Stimulated activated CD4-positive, alpha-beta T cell treated with anti-CD3 and anti-CD28 coated beads, Interleukin-15, amount 100 ng/mL, for 24 hours (primary cell): ENCODE data around the gene GNRH2.
"Not testable (repeated sequence)": the region's sequence is repeated elsewhere in the genome, so short reads cannot be mapped to it uniquely, and the experiment has no call there.

ENCODE experiments used
- DNase-seq: peaks from one replicate; pipeline ENCODE4 v3.0.0-alpha.2; 2020

Gene GNRH2

DNA sequence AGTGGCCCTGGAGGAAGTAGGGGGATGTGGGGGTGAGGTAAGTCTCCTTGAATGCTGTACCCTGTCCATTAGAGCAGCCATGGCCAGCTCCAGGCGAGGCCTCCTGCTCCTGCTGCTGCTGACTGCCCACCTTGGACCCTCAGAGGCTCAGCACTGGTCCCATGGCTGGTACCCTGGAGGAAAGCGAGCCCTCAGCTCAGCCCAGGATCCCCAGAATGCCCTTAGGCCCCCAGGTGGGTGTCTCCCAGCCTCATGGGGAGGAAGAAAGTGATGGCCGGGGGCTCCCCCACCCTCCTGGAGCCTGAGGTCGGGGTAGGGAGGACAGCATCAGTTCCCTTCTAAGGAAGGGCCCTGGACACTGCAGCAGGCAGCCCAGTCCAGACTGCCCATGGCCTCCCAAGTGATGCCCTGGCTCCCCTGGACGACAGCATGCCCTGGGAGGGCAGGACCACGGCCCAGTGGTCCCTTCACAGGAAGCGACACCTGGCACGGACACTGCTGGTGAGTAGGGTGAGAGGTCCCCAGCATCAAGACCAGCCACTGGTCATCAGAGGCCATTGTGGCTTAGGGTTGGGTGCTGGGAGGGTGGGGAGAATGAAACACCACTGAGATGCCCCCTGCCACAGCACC, 1.0 kb downstream of the GNRH2 start:
- no peak for DNase-seq

DNA sequence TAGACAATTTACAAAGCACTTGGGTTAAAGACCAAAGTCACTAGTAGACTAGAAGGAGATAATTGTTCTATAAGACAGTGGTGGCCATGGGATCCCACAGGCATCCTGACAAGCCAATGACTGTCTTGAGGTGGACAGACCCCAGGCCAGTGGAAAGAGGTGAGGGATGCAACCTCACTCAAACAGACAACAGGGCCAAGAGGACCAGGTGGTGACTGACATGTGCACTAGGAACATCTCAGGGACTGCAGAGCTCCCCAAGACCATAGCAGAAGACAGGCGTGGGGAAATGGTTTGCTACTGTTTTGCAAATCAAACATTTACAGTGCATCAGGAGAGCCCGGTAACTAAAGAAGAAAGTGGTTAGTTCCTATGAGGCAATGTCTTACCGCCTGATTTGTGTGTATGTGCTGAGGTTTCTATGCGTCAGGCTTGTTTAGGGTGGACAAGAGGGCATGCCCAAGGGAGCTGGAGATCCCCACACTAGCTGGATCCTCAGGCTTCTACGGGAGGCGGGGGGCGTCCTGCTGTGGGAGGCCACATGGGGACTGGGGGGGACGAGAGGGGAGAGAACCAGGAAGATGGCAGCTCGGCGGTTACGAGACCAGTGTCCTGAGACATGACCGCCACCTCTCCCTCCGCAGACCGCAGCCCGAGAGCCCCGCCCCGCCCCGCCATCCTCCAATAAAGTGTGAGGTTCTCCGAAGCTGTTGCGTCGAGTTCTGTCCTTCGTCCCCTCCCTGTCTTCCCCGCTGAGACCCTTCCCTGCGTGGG, 1.8 kb downstream of the GNRH2 start:
- peak; percentile 78 for DNase-seq

DNA sequence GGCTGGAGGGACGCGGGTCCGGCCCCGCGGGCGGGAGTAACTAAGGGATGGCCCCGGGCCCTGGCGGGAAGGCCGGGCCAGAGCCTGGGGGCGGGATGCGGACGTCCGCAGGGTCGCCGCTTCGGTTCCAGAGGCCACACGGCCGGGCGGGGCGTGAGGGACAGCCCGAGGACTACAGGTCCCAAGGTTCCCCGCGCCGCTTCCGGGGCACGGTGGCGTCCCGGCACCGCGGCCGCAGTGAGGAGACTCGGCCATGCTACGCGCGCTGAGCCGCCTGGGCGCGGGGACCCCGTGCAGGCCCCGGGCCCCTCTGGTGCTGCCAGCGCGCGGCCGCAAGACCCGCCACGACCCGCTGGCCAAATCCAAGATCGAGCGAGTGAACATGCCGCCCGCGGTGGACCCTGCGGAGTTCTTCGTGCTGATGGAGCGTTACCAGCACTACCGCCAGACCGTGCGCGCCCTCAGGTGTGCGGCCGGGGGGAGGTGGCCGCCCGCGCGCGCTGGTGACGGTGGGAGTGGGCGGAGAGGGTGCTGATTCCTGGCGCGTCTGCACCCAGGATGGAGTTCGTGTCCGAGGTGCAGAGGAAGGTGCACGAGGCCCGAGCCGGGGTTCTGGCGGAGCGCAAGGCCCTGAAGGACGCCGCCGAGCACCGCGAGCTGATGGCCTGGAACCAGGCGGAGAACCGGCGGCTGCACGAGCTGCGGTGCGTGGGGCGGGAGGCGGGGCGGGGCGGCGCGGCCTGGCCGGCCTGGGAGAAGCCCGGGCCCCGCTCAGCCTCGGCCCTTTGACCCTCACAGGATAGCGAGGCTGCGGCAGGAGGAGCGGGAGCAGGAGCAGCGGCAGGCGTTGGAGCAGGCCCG, 2.6 kb downstream of the GNRH2 start, which contains the start of gene MRPS26:
MRPS26 (plus strand) TSS at position 237 of the 861 bp plus-strand sequence; CDS start at position 254, 17 bp downstream.
- DNase-seq: peak; percentile 90

DNA sequence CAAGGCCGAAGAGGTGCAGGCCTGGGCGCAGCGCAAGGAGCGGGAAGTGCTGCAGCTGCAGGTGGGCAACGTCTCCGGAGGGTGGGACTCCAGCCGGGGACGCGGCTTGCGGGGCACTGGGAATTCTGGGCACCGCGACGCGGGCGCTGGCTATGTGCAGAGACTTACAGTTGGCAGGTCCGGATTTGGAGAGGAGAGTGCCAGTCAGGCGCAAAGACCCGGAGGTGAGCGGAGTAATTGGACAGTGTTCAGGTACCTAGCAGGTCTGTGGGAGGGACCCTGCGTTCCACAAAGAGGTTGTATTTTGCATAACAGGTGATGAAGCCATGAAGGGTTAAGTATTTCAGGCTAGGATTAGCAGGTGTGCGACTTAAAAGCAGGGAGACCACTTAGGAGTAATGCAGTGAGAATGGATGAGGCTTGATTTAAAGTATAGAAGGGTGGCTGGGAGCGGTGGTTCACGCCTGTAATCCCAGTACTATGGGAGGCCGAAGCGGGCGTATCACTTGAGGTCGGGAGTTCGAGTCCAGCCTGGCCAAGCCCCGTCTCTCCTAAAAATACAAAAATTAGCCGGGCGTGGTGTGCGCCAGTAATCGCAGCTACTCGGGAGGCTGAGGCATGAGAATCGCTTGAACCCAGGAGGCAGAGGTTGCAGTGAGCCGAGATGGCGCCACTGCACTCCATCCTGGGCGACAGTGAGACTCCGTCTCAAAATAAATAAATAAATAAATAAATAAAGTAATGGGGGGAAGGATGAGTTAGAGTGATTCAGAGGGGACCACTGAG, 3.4 kb downstream of the GNRH2 start:
- DNase-seq: no peak

DNA sequence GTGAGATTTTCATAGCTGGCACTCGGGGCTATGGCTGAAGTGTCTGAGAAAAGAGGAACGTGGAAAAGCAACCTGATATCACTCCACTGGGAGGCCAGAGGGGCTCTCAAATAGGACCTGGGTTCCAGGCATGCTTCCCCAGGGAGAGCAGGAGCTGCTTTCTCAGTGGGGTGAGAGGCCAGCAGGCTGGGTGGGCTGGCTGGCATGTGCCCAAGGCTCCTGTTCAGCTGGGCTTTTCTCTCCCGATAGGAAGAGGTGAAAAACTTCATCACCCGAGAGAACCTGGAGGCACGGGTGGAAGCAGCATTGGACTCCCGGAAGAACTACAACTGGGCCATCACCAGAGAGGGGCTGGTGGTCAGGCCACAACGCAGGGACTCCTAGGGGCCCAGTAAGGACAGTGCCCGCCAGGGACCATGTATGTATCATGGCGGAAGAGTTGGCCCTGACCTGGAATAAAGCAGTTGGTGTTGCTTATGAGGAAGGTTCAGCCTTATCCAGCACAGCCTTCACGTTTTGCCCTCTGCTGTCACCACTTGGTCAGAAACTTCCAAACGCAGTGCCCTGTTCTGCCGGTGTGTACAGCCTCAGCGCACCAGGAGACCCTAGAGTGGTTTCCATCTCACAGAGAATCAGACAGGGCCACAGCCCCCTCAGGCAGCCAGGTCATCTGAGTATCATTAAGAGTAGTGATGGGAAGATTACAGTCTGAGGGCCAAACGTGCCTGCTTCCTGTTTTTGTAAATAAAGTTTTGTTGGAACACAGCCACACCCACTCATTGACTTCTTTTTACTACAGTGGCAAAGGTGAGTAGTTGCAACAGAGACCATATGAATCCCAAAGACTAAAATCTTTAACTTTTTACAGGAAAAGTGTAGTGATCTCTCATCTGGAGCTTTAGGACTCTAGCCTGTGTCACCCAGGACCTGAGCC, 4.3 kb downstream of the GNRH2 start:
- no peak for DNase-seq

DNA sequence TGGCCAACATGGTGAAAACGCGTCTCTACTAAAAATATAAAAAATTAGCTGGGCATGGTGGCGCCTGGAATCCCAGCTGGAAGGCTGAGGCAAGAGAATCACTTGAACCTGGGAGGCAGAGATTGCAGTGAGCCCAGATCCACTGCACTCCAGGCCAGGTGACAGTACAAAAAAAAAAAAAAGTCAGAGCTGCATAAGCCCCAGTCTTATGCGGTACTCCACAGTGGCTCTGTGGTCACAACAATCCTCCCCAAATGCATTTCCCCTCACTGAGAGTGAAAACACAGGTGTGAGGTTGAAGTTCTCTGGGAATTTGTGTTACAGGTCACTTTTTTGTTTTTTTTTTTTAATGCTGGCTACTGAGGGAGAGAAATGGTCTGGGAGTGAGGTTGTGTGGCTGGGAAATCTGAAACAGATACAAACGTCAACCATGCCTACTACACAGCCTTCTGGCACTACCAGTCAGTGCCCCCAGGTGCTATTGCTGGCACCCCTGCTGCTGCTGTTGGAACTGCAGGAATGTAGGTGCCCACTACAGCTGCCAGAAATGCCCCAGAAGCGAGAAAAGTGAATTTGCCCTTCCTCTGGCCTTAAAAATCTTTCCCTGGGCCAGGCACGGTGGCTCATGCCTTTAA, 8.1 kb downstream of the GNRH2 start:
- DNase-seq: no peak

DNA sequence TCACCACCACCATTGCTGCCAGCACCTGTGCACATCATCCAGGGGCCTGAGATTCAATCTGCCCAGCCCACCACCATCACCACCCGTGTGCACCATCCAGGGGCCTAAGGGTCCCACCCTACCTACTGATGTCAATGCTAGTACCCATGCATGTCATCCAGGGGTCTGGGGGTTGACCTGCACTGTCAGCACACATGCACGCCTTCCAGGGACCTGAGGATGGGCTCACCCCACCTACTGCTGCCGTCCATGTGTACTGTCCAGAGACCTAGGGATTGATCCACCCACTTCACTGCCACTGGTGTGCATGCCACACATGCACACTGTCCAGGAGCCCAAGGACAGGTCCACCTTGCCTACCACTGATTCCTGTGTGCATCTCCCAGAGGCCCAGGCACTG, 16.1 kb downstream of the GNRH2 start:
- DNase-seq: no peak

DNA sequence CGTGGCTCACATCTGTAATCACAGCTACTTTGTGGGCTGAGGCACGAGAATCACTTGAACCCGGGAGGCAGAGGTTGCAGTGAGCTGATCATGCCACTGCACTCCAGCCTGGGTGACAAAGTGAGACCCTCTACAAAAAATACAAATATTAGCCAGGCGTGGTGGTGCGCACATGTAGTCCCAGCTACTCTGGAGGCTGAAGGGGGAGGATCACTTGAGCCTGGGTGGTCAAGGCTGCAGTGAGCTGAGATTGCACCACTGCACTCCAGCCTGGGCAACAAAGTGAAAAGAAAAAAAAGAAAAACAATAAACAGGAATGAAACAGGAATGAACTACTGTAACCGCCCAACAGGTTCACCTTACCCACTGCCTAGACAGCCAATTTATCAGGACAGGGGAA, 20.7 kb downstream of the GNRH2 start:
- not testable (repeated sequence) for DNase-seq

DNA sequence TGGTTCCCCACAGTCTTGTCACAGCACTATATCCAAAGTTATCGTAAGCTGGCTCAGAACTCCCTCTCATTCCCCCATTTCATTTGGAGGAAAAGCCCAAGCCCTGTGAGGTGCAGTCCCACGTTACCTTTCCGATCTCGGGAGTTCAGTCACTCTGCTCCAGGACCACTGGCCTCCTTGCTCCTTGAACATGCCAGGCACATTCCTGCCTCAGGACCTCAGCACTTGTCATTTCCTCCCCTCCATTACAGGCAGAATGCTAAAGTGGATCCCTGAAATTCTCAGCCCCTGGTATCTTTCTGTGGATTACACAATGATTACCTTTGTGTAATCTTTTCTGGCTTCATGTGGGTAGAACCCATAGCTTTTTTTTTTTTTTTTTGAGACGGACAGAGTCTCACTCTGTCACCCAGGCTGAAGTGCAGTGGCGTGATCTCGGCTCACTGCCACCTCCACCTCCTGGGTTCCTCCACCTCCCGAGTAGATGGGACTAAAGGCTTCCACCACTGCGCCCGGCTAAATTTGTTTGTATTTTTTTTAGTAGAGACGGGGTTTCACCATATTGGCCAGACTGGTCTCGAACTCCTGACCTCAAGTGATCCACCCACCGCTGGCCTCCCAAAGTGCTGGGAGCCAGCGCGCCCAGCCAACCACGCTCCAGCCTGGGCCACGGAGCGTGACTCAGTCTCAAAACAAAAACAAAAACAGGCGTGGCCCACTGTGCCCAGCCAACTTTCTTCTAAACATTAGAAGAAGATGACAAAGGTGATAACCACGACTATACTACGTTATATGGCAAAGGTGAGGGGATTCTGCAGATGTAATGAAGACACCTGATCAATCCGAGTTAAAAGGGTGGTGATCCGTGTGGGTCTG, 24.0 kb downstream of the GNRH2 start:
- no peak for DNase-seq

DNA sequence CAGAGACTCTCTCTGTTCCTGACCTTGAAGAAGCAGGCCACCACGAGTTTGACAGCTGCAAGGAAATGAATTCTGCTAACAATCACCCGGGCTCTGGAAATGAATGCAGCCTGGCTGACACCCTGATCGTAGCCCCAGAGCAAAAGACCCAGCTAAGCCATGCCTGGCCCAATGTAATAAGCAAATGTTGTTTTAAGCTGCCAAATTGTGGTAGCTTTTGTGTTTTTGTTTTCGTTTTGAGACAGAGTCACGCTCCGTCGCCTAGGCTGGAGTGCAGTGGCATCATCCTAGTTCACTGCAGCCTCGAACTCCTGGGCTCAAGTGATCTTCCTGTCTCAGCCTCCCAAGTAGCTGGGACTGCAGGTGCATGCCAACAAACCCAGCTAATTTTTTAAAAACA, 24.7 kb downstream of the GNRH2 start:
- DNase-seq: no peak

DNA sequence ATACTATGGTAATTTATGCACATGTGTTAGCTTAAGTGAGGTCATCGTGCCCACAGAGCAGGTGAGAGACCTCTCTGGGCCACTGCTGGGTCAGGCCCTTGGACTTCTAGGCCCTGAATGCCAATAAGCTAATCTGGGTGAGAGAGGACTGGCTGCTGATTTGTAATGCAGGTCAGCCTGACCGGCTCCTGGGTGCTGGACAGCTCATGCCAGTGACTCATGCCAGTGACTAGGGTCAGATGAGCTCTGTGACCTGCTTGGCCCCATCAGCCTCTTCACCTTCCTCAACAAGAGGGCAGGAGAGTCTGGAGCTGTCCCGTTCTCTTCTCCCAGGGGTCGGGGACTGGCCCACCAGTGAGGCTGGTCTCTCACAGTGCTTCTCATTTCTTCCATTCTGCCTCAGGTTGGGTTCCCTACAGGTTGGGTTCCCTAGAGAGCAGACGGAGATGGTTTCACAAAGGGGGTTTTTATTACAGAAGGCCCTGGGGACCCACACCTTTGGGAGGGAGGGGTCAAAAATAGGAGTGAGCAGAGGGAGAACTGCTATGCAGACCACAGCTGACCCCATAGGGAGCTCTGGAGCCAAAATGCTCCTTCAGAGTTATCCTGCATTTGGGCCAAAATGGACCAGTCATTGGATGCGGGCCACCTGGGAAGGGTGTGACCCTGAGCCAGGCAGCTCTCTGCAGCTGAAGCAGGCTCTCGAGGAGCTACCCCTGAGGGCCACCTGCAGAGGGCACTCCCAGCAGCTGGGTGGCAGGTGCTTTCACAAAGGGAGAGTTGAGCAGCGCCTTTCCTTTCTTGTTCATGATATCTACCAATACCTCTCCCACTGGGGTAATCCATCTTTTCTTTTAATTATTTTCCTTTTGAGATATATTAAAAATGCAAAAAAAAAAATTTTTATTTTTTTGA, 25.8 kb downstream of the GNRH2 start:
- DNase-seq: peak; percentile 32

DNA sequence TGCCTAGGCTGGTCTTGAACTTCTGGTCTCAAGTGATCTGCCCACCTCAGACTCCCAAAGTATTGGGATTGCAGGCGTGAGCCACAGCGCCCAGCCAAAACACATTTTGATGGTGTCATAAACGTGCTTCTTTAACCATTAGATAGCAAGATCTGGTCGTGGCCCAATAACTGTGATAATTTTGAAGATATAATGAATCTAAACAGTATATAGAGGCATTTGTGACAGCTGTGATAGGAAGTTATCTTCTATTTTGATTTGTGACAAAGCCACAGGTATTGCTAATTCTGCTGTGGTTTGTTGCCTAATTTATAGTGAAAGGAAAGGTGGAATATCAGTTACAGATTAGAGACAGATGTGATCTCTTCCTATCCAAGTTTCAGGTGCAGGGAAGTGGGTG, 27.3 kb downstream of the GNRH2 start:
- no peak for DNase-seq

DNA sequence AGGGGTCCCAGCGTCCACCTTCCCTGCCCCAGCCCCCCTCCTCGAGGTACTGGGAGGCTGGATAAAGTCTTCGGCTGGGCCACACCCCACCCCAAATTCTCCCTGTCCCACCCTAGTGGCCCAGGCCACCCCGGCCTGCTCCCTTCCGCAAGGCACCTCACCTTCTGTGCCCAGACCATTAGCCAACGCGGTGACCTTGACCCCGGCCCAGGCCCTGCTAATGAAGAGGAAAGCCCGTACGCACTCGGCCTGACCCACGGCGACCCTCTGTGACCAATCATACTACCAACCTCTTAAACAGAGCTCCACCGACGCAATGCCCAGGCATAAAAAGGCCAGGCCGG, 27.8 kb downstream of the GNRH2 start:
- DNase-seq: no peak

DNA sequence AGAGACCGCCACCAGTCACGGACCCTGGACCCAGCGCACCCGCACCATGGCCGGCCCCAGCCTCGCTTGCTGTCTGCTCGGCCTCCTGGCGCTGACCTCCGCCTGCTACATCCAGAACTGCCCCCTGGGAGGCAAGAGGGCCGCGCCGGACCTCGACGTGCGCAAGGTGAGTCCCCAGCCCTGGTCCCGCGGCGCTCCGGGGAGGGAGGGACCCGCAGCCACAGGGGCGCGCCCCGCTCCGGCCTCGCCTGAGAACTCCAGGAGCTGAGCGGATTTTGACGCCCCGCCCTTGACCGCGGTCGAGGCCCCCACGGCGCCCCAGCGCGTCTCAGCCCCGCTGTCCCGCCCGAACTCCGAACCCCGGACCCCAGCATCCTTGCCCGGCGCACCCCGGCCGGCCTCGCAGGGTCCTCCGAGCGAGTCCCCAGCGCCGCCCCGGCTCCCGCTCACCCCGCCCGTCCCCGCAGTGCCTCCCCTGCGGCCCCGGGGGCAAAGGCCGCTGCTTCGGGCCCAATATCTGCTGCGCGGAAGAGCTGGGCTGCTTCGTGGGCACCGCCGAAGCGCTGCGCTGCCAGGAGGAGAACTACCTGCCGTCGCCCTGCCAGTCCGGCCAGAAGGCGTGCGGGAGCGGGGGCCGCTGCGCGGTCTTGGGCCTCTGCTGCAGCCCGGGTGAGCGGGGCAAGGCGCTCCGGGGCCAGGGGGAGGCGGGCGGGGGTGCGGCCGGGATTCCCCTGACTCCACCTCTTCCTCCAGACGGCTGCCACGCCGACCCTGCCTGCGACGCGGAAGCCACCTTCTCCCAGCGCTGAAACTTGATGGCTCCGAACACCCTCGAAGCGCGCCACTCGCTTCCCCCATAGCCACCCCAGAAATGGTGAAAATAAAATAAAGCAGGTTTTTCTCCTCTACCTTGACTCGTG, 28.4 kb downstream of the GNRH2 start, which contains the start of gene OXT:
OXT (plus strand) TSS at position 11 of the 920 bp plus-strand sequence; CDS start at position 47, 36 bp downstream.
- DNase-seq: peak; percentile 80

DNA sequence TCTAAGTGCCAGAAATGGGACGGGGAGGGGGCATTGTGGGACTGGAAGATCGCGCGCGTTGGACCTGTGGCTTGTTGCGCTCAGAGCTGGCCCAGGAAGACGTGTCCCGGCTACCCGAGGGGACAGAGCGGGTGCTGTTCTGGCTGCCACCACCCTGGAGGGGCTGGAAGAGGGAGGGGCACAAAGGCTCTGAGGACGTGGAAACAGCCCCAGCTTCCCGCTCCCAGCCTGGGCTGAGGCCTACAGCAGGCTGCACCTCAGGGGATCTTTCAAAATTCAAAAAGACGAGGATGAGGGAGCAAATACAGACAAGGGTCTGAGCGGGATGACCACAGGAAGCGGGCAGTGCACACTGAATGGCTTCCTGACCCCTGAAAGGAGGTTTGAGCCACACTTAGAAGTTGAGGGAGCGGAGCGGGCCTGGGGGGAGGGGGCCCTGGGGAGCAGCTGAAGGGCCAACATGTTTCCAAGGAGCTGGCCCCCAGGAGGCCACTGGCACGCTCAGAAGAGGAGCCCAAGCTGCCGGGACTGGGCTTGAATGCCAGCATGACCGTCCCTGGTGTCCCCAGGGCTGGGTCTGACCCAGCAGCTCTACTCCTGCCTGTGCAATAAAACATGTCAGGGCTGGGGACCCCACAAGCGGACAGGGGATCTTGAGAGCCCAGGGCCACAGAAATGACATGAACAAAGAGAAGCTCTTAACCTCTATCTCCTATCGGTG, 29.3 kb downstream of the GNRH2 start:
- DNase-seq: no peak

DNA sequence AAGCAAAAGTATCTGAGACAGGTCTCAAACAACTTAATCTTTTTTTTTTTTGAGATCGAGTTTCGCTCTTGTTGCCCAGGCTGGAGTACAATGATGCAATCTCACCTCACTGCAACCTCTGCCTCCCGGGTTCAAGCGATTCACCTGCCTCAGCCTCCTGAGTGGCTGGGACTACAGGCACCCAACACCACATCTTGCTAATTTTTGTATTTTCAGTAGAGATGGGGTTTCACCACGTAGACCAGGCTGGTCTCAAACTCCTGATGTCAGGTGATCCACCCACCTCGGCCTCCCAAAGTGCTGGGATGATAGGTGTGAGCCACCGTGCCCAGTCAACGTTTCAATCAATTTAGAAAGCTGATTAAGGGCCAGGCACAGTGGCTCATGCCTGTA, 29.8 kb downstream of the GNRH2 start:
- not testable (repeated sequence) for DNase-seq

DNA sequence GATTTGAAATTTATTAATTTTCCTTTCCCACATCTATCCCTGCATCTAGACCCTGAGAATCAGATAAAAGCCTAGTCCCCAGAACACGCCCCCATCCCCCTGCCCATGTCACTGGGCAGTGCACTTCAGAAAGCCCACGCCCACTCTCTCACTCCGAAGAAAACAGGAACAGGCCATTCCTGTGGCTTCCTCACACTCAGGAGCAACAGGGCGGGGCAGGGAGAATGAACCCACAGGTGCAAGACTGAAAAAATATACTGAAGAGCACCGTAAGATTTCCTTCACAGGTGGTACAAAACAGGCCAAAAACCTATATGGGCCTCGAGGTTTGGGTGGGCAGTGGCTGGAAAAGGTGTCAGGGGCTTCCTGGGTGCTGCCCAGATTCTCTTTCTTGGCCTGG, 31.4 kb downstream of the GNRH2 start:
- DNase-seq: no peak
